WERI-Rb-1 (cell line): ENCODE results near the gene LAMA4.

Experiments used
- DNase-seq: peaks from one replicate; pipeline ENCODE4 v3.0.0-alpha.2; 2020
- H3K27ac ChIP-seq: fragments of 250-450 bp; sonication (Bioruptor Pico); 2 replicates; pipeline ENCODE4 v1.5.1; 2020; ENCODE audit warnings: mild to moderate bottlenecking, moderate library complexity
- H3K27me3 ChIP-seq: fragments of 250-450 bp; sonication (Bioruptor Pico); 2 replicates; pipeline ENCODE4 v1.5.1; 2021; ENCODE audit warnings: mild to moderate bottlenecking, low read depth, moderate library complexity; ENCODE audit not compliant: insufficient read depth, severe bottlenecking
- H3K36me3 ChIP-seq: fragments of 250-450 bp; sonication (Bioruptor Pico); 2 replicates; pipeline ENCODE4 v1.5.1; 2020; ENCODE audit warnings: mild to moderate bottlenecking, moderate library complexity
- H3K4me3 ChIP-seq: 2 replicates; pipeline ENCODE4 v1.5.1; 2011; ENCODE audit warnings: low read depth, mild to moderate bottlenecking, control low read depth, low read length
- H3K9me3 ChIP-seq: fragments of 250-450 bp; sonication (Bioruptor Pico); 2 replicates; pipeline ENCODE4 v1.5.1; 2021; ENCODE audit warnings: mild to moderate bottlenecking, moderate library complexity; ENCODE audit not compliant: severe bottlenecking
- CTCF ChIP-seq: IDR thresholded peaks from 2 replicates; pipeline ENCODE4 v1.5.1; 2011; ENCODE audit warnings: low read depth, mild to moderate bottlenecking, control low read depth, inconsistent platforms, low read length

Gene LAMA4

GRCh38 chr6:112187736-112188135 is 66.6 kb downstream of the LAMA4 start:
- Histone ChIP-seq H3K27ac (no peak overlapping the region), H3K27me3 (no peaks in the 10 kb centered on the region), H3K36me3 (no peaks in the 10 kb centered on the region), H3K9me3 (no peaks in the 10 kb centered on the region), H3K4me3 (no peak overlapping the region)
- TF ChIP-seq CTCF, result no peak
- DNase-seq, result no peak

GRCh38 chr6:112184951-112185350 is 69.4 kb downstream of the LAMA4 start:
- Histone ChIP-seq H3K4me3 (no peak overlapping the region), H3K36me3 (no peaks in the 10 kb centered on the region), H3K27ac (no peak overlapping the region), H3K9me3 (no peaks in the 10 kb centered on the region), H3K27me3 (peaks cover 3% of the 10 kb centered on the region)
- TF ChIP-seq CTCF, result no peak
- no peak for DNase-seq

- H3K4me3 ChIP-seq, result no peak overlapping the region
- no peaks in the 10 kb centered on the region for H3K36me3 ChIP-seq
- H3K27ac ChIP-seq, result no peak overlapping the region
- H3K9me3 ChIP-seq, result no peaks in the 10 kb centered on the region
- H3K27me3 ChIP-seq, result peaks cover 3% of the 10 kb centered on the region
- TF ChIP-seq CTCF, result no peak
- no peak for DNase-seq
Observed at GRCh38 chr6:112183271-112183671, 71.1 kb downstream of the LAMA4 start.

- Histone ChIP-seq H3K27me3 (peaks cover 6% of the 10 kb centered on the region), H3K36me3 (no peaks in the 10 kb centered on the region), H3K4me3 (no peak overlapping the region), H3K27ac (no peak overlapping the region), H3K9me3 (no peaks in the 10 kb centered on the region)
- DNase-seq, result no peak
- TF ChIP-seq CTCF, result no peak
Observed at GRCh38 chr6:112181130-112181529, 73.2 kb downstream of the LAMA4 start.

- Histone ChIP-seq H3K9me3 (no peaks in the 10 kb centered on the region), H3K36me3 (no peaks in the 10 kb centered on the region), H3K4me3 (no peak overlapping the region), H3K27me3 (peaks cover 6% of the 10 kb centered on the region), H3K27ac (no peak overlapping the region)
- TF ChIP-seq CTCF, result no peak
- peak; percentile 41 for DNase-seq
Observed at GRCh38 chr6:112180095-112180820, 74.1 kb downstream of the LAMA4 start.

GRCh38 chr6:112179631-112180030 is 74.7 kb downstream of the LAMA4 start:
- H3K27ac ChIP-seq, result no peak overlapping the region
- no peaks in the 10 kb centered on the region for H3K9me3 ChIP-seq
- DNase-seq, result no peak
- H3K36me3 ChIP-seq, result no peaks in the 10 kb centered on the region
- peaks cover 6% of the 10 kb centered on the region for H3K27me3 ChIP-seq
- no peak overlapping the region for H3K4me3 ChIP-seq
- TF ChIP-seq CTCF, result no peak
